ENCODE data around the gene ELOVL6.
"Not testable (repeated sequence)": the region's sequence is repeated elsewhere in the genome, so short reads cannot be mapped to it uniquely, and the experiment has no call there.

The ELOVL6 gene

DNA sequence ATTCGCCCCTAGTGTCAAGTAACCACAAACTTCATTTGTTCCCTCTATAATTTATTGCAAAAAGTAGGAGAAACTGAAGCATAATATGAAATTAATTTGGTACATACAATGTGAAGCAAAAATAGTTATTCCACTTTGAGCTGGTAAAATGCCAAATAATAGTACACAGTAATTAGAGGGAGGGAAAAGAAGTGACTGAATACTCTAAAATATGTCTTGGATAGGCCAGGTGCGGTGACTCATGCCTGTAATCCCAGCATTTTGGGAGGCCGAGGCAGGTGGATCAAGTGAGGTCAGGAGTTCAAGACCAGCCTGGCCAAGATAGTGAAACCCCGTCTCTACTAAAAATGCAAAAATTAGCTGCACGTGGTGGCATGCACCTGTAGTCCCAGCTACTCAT, 41.2 kb downstream of the ELOVL6 start:
- H3K79me1 ChIP-seq (ENCODE audit: low read length); H2BK120ac ChIP-seq (ENCODE audit: low read depth, low read length); H3K23ac ChIP-seq (ENCODE audit: low read length); H3K4me3 ChIP-seq (ENCODE audit: low read length); H3K56ac ChIP-seq (ENCODE audit: low read length); H2BK15ac ChIP-seq (replicated peaks; ENCODE audit: low read depth); H2AK5ac ChIP-seq (ENCODE audit: low read length); H3K18ac ChIP-seq (ENCODE audit: low read length); H3K27ac ChIP-seq (ENCODE audit: low read depth, low read length); H3K4me2 ChIP-seq (ENCODE audit: low read length); DNase-seq; H3K4ac ChIP-seq (ENCODE audit: low read depth, low read length); H2BK5ac ChIP-seq (ENCODE audit: low read length); H3K36me3 ChIP-seq (ENCODE audit: control insufficient read depth, insufficient read depth, low read length); H4K5ac ChIP-seq (ENCODE audit: low read length); H3K79me2 ChIP-seq (ENCODE audit: control insufficient read depth, insufficient read depth, low read length); H3K9ac ChIP-seq (ENCODE audit: low read length); H3K4me1 ChIP-seq (ENCODE audit: control insufficient read depth, low read depth, low read length); H3K27me3 ChIP-seq (ENCODE audit: insufficient read depth, low read length, poor library complexity); H4K8ac ChIP-seq (ENCODE audit: low read depth, low read length): not testable (repeated sequence)
- no CpG with 5 or more reads among the region's 5 CpGs for WGBS (ENCODE audit: extremely low coverage, insufficient coverage, low lambda C conversion rate)

DNA sequence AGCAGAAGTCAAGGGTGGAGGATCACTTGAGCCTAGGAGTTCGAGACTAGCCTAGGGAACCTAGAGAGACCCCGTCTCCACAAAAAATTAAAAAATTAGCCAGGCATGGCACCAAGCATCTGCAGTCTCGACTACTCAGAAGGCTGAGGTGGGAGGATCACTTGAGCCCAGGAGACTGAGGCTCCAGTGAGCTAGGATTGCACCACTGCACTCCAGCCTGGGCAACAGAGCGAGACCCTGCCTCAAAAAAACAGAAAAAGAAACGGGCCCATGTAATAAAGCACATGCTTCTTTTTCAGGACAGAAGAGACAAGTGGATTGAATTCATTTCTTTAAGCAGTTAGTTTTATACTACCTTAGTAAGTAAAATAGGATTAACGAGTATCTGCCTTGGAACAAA, 42.0 kb downstream of the ELOVL6 start:
- Histone ChIP-seq H3K36me3 (ENCODE audit: control insufficient read depth, insufficient read depth, low read length) (no peaks in the 10 kb centered on the region), H4K8ac (ENCODE audit: low read depth, low read length) (no peak overlapping the region), H3K4me1 (ENCODE audit: control insufficient read depth, low read depth, low read length) (no peaks in the 10 kb centered on the region), H2BK15ac (replicated peaks; ENCODE audit: low read depth) (no peak overlapping the region), H2BK5ac (ENCODE audit: low read length) (no peak overlapping the region), H3K4me2 (ENCODE audit: low read length) (no peak overlapping the region), H2AK5ac (ENCODE audit: low read length) (no peak overlapping the region), H2BK120ac (ENCODE audit: low read depth, low read length) (no peak overlapping the region), H3K27me3 (ENCODE audit: insufficient read depth, low read length, poor library complexity) (no peaks in the 10 kb centered on the region), H3K23ac (ENCODE audit: low read length) (no peak overlapping the region), H3K9ac (ENCODE audit: low read length) (no peak overlapping the region), H3K27ac (ENCODE audit: low read depth, low read length) (no peak overlapping the region), H3K18ac (ENCODE audit: low read length) (no peak overlapping the region), H3K79me1 (ENCODE audit: low read length) (peaks cover 6% of the 10 kb centered on the region), H3K4ac (ENCODE audit: low read depth, low read length) (no peak overlapping the region), H3K56ac (ENCODE audit: low read length) (no peak overlapping the region), H4K5ac (ENCODE audit: low read length) (no peak overlapping the region), H3K79me2 (ENCODE audit: control insufficient read depth, insufficient read depth, low read length) (peaks cover 9% of the 10 kb centered on the region), H3K4me3 (ENCODE audit: low read length) (no peak overlapping the region)
- no CpG with 5 or more reads among the region's 6 CpGs for WGBS (ENCODE audit: extremely low coverage, insufficient coverage, low lambda C conversion rate)
- no peak for DNase-seq

DNA sequence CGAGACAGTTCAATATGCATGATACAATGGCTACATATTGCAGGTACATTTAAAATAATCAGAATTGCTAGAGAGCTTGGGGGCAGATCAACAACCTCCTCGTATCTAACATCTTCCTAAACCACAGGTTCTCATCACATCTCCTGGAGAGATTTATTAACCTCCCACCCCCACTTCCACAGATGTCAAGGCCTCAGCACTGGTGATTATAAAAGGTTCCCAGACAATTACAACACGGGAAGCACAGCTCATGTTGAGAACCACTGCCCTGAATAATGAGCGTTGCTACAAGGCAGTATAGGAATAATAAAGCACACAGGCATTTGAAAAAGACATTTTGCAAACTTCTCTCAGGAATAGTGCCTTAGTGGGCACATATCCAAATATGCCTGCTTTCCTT, 42.8 kb downstream of the ELOVL6 start:
- H3K36me3 ChIP-seq (ENCODE audit: control insufficient read depth, insufficient read depth, low read length): no peaks in the 10 kb centered on the region
- H3K27ac ChIP-seq (ENCODE audit: low read depth, low read length): no peak overlapping the region

DNA sequence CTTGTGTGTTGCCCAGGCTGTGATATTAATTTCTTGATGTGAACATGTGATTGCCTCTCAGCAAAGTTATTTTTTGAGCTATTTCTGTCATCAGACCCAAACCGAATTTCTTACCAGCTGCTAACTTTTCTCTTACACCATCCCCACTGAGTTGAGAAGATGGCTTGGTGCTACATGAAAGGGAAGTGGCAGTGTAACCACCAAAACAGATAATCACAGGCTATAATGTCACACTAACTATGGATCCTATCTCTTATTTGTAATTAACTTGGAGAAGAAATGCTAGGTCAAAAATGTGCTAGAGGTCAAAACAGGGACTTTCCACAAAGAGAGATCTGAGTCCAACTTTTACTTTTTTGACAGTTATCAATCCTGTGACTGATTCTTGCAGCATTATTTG, 43.8 kb downstream of the ELOVL6 start:
- no peaks in the 10 kb centered on the region for H3K36me3 ChIP-seq (ENCODE audit: control insufficient read depth, insufficient read depth, low read length)

More for the DNA sequence above, 42.8 kb downstream of the ELOVL6 start:
- H4K5ac ChIP-seq (ENCODE audit: low read length): no peak overlapping the region
- peaks cover 5% of the 10 kb centered on the region for H3K79me1 ChIP-seq (ENCODE audit: low read length)
- H2AK5ac ChIP-seq (ENCODE audit: low read length): no peak overlapping the region
- H3K79me2 ChIP-seq (ENCODE audit: control insufficient read depth, insufficient read depth, low read length): peaks cover 9% of the 10 kb centered on the region
- no peak overlapping the region for H2BK5ac ChIP-seq (ENCODE audit: low read length)
- no peak for DNase-seq
- H3K4me2 ChIP-seq (ENCODE audit: low read length): no peak overlapping the region
- H3K4ac ChIP-seq (ENCODE audit: low read depth, low read length): no peak overlapping the region
- H2BK15ac ChIP-seq (replicated peaks; ENCODE audit: low read depth): no peak overlapping the region
- no CpG with 5 or more reads among the region's 4 CpGs for whole genome bisulfite sequencing (ENCODE audit: extremely low coverage, insufficient coverage, low lambda C conversion rate)
- no peak overlapping the region for H3K18ac ChIP-seq (ENCODE audit: low read length)
- no peak overlapping the region for H3K4me3 ChIP-seq (ENCODE audit: low read length)
- no peak overlapping the region for H3K9ac ChIP-seq (ENCODE audit: low read length)
- no peak overlapping the region for H3K23ac ChIP-seq (ENCODE audit: low read length)
- no peak overlapping the region for H2BK120ac ChIP-seq (ENCODE audit: low read depth, low read length)
- no peaks in the 10 kb centered on the region for H3K27me3 ChIP-seq (ENCODE audit: insufficient read depth, low read length, poor library complexity)
- no peak overlapping the region for H3K56ac ChIP-seq (ENCODE audit: low read length)
- H4K8ac ChIP-seq (ENCODE audit: low read depth, low read length): no peak overlapping the region
- H3K4me1 ChIP-seq (ENCODE audit: control insufficient read depth, low read depth, low read length): no peaks in the 10 kb centered on the region

DNA sequence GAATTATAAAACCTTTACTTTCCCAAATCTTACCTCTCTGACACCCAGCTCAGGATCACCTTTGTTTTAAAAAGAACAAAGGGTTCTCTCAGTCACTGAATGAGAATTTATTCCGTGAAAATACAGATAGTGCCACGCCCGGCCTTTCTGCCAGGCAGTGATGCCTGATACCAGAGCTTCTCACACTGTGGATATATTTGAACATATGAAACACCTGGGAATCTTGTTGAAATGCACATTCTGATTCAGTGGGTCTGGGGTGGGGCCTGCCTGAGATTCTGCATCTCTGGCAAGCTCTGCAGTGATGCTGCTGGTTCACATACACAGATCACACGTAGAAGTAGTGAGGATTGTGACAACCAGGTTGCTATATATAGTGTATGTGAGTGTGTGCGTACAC, 46.0 kb downstream of the ELOVL6 start:
- H3K27me3 ChIP-seq (ENCODE audit: insufficient read depth, low read length, poor library complexity): no peaks in the 10 kb centered on the region
- no peak overlapping the region for H2BK15ac ChIP-seq (replicated peaks; ENCODE audit: low read depth)
- H3K79me2 ChIP-seq (ENCODE audit: control insufficient read depth, insufficient read depth, low read length): peaks cover 8% of the 10 kb centered on the region
- no peak overlapping the region for H4K8ac ChIP-seq (ENCODE audit: low read depth, low read length)
- H3K4me1 ChIP-seq (ENCODE audit: control insufficient read depth, low read depth, low read length): no peaks in the 10 kb centered on the region
- H3K27ac ChIP-seq (ENCODE audit: low read depth, low read length): no peak overlapping the region
- no peak overlapping the region for H3K4me2 ChIP-seq (ENCODE audit: low read length)
- H4K5ac ChIP-seq (ENCODE audit: low read length): no peak overlapping the region
- peaks cover 6% of the 10 kb centered on the region for H3K79me1 ChIP-seq (ENCODE audit: low read length)
- no peak overlapping the region for H3K4me3 ChIP-seq (ENCODE audit: low read length)
- H2AK5ac ChIP-seq (ENCODE audit: low read length): no peak overlapping the region
- no peak overlapping the region for H3K4ac ChIP-seq (ENCODE audit: low read depth, low read length)
- DNase-seq: no peak
- no peak overlapping the region for H3K9ac ChIP-seq (ENCODE audit: low read length)
- H3K23ac ChIP-seq (ENCODE audit: low read length): no peak overlapping the region
- H3K18ac ChIP-seq (ENCODE audit: low read length): no peak overlapping the region
- H3K56ac ChIP-seq (ENCODE audit: low read length): no peak overlapping the region
- WGBS (ENCODE audit: extremely low coverage, insufficient coverage, low lambda C conversion rate): no CpG with 5 or more reads among the region's 5 CpGs
- no peaks in the 10 kb centered on the region for H3K36me3 ChIP-seq (ENCODE audit: control insufficient read depth, insufficient read depth, low read length)
- no peak overlapping the region for H2BK120ac ChIP-seq (ENCODE audit: low read depth, low read length)
- H2BK5ac ChIP-seq (ENCODE audit: low read length): no peak overlapping the region

More for the DNA sequence above, 43.8 kb downstream of the ELOVL6 start:
- H3K79me2 ChIP-seq (ENCODE audit: control insufficient read depth, insufficient read depth, low read length): peaks cover 8% of the 10 kb centered on the region
- H2AK5ac ChIP-seq (ENCODE audit: low read length): no peak overlapping the region
- H4K8ac ChIP-seq (ENCODE audit: low read depth, low read length): no peak overlapping the region
- H4K5ac ChIP-seq (ENCODE audit: low read length): no peak overlapping the region
- no peak overlapping the region for H3K18ac ChIP-seq (ENCODE audit: low read length)
- no peak for DNase-seq
- no CpG with 5 or more reads among the region's 1 CpG for WGBS (ENCODE audit: extremely low coverage, insufficient coverage, low lambda C conversion rate)
- no peaks in the 10 kb centered on the region for H3K27me3 ChIP-seq (ENCODE audit: insufficient read depth, low read length, poor library complexity)
- H3K79me1 ChIP-seq (ENCODE audit: low read length): peaks cover 5% of the 10 kb centered on the region
- H2BK120ac ChIP-seq (ENCODE audit: low read depth, low read length): no peak overlapping the region
- no peak overlapping the region for H3K4me3 ChIP-seq (ENCODE audit: low read length)
- H2BK15ac ChIP-seq (replicated peaks; ENCODE audit: low read depth): no peak overlapping the region
- no peak overlapping the region for H3K23ac ChIP-seq (ENCODE audit: low read length)
- no peak overlapping the region for H3K4me2 ChIP-seq (ENCODE audit: low read length)
- H2BK5ac ChIP-seq (ENCODE audit: low read length): no peak overlapping the region
- H3K27ac ChIP-seq (ENCODE audit: low read depth, low read length): no peak overlapping the region
- no peak overlapping the region for H3K56ac ChIP-seq (ENCODE audit: low read length)
- H3K4me1 ChIP-seq (ENCODE audit: control insufficient read depth, low read depth, low read length): no peaks in the 10 kb centered on the region
- H3K9ac ChIP-seq (ENCODE audit: low read length): no peak overlapping the region
- H3K4ac ChIP-seq (ENCODE audit: low read depth, low read length): no peak overlapping the region

DNA sequence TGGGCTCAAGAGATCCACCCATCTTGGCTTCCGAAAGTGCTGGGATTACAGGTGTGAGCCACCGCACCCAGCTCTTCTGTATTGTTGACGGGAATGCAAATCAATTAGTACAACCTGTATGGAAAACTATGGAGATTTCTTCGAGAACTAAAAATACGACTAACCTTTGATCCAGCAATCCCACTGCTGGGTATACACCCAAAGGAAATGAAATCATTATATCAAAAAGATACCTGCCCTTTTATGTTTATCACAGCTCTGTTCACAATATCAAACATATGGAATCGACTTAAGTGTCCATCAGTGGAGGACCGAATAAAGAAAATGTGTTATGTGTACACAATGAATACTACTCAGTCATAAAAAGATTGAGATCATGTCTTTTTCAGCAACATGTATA, 49.3 kb downstream of the ELOVL6 start:
- no CpG with 5 or more reads among the region's 7 CpGs for WGBS (ENCODE audit: extremely low coverage, insufficient coverage, low lambda C conversion rate)

More for the DNA sequence above, 49.3 kb downstream of the ELOVL6 start:
- H3K79me1 ChIP-seq (ENCODE audit: low read length): peaks cover 7% of the 10 kb centered on the region
- H4K8ac ChIP-seq (ENCODE audit: low read depth, low read length): no peak overlapping the region
- H2BK15ac ChIP-seq (replicated peaks; ENCODE audit: low read depth): no peak overlapping the region
- no peaks in the 10 kb centered on the region for H3K4me1 ChIP-seq (ENCODE audit: control insufficient read depth, low read depth, low read length)
- H3K27ac ChIP-seq (ENCODE audit: low read depth, low read length): no peak overlapping the region
- no peak overlapping the region for H4K5ac ChIP-seq (ENCODE audit: low read length)
- H3K27me3 ChIP-seq (ENCODE audit: insufficient read depth, low read length, poor library complexity): no peaks in the 10 kb centered on the region
- no peak overlapping the region for H3K18ac ChIP-seq (ENCODE audit: low read length)
- no peak overlapping the region for H2AK5ac ChIP-seq (ENCODE audit: low read length)
- H3K4ac ChIP-seq (ENCODE audit: low read depth, low read length): no peak overlapping the region
- H2BK5ac ChIP-seq (ENCODE audit: low read length): no peak overlapping the region
- no peak overlapping the region for H2BK120ac ChIP-seq (ENCODE audit: low read depth, low read length)
- no peak overlapping the region for H3K4me3 ChIP-seq (ENCODE audit: low read length)
- no peaks in the 10 kb centered on the region for H3K36me3 ChIP-seq (ENCODE audit: control insufficient read depth, insufficient read depth, low read length)
- H3K4me2 ChIP-seq (ENCODE audit: low read length): no peak overlapping the region
- DNase-seq: no peak
- H3K23ac ChIP-seq (ENCODE audit: low read length): no peak overlapping the region
- H3K56ac ChIP-seq (ENCODE audit: low read length): no peak overlapping the region
- H3K9ac ChIP-seq (ENCODE audit: low read length): no peak overlapping the region
- H3K79me2 ChIP-seq (ENCODE audit: control insufficient read depth, insufficient read depth, low read length): peaks cover 5% of the 10 kb centered on the region

Data from mesendoderm (in vitro differentiated cells).